OCI-LY7 (cell line): Measurements from ENCODE around the gene PIPOX. TPM values are rescaled to one million over a fixed set of nuclear protein-coding genes. Genes with fewer than 3 reads are reported as not detected.

Source experiments
- BruUV-seq: library from RNA; stranded (reverse); fragments of 400-500 nt; replicated peaks from 2 replicates; lab custom pipeline; 2021; lab: Mats Ljungman, UMichigan
- CTCF ChIA-PET: fragments of 300-600 bp; sonication (Branson Sonifier 250); formaldehyde crosslinking; loops from one replicate; lab custom pipeline; 2022; ENCODE audit warnings: antibody characterized with exemption; ENCODE audit not compliant: unreplicated experiment; lab: Charles Lee
- POLR2A ChIA-PET: fragments of 300-600 bp; sonication (Branson Sonifier 250); formaldehyde crosslinking; loops from one replicate; lab custom pipeline; 2022; ENCODE audit warnings: antibody characterized with exemption; lab: Charles Lee
- DNase-seq: peaks from one replicate; pipeline ENCODE4 v3.0.0-alpha.2; 2015; ENCODE audit warnings: low spot score
- H2AFZ ChIP-seq: fragments of 200-600 bp; sonication (generic), shearing (Covaris generic); 2 replicates; pipeline ENCODE4 v1.6.1; 2014; ENCODE audit warnings: mild to moderate bottlenecking, antibody characterized with exemption, low read length, moderate library complexity
- H3K27ac ChIP-seq: fragments of 200-600 bp; sonication (generic); 2 replicates; pipeline ENCODE4 v1.5.1; 2014; ENCODE audit warnings: mixed run types, low read depth, mild to moderate bottlenecking, moderate library complexity, low read length, inconsistent platforms; ENCODE audit not compliant: poor library complexity, severe bottlenecking
- H3K36me3 ChIP-seq: fragments of 200-600 bp; sonication (generic); 2 replicates; pipeline ENCODE4 v1.6.1; 2014; ENCODE audit warnings: mild to moderate bottlenecking, antibody characterized with exemption, low read length, moderate library complexity, mixed read lengths; ENCODE audit not compliant: insufficient read depth
- H3K4me1 ChIP-seq: fragments of 200-600 bp; sonication (generic); 2 replicates; pipeline ENCODE4 v1.5.1; 2014; ENCODE audit warnings: mild to moderate bottlenecking, low read length; ENCODE audit not compliant: insufficient read depth, poor library complexity, severe bottlenecking
- H3K4me2 ChIP-seq: fragments of 200-600 bp; sonication (generic); 2 replicates; pipeline ENCODE4 v1.6.1; 2014; ENCODE audit warnings: mild to moderate bottlenecking, low read length
- H3K4me3 ChIP-seq: fragments of 200-600 bp; sonication (generic); 2 replicates; pipeline ENCODE4 v1.5.1; 2014; ENCODE audit warnings: mild to moderate bottlenecking, low read depth, low read length; ENCODE audit not compliant: poor library complexity, severe bottlenecking
- H3K79me2 ChIP-seq: fragments of 200-600 bp; sonication (generic); 2 replicates; pipeline ENCODE4 v1.6.1; 2016; ENCODE audit warnings: low read depth, mild to moderate bottlenecking, low read length, moderate library complexity, mixed read lengths; ENCODE audit not compliant: insufficient read depth
- H3K9me2 ChIP-seq: fragments of 200-600 bp; sonication (generic); 2 replicates; pipeline ENCODE4 v1.6.1; 2016; ENCODE audit warnings: mild to moderate bottlenecking, low read length, mixed read lengths; ENCODE audit not compliant: insufficient read depth
- H3K9me3 ChIP-seq: fragments of 200-600 bp; sonication (generic); 2 replicates; pipeline ENCODE4 v1.6.1; 2014; ENCODE audit warnings: mild to moderate bottlenecking, mixed run types, low read length, mixed read lengths
- H4K20me1 ChIP-seq: fragments of 200-600 bp; sonication (generic); 2 replicates; pipeline ENCODE4 v1.6.1; 2014; ENCODE audit warnings: mild to moderate bottlenecking, antibody characterized with exemption, low read length, moderate library complexity, mixed read lengths; ENCODE audit not compliant: insufficient read depth
- CTCF ChIP-seq: fragments of 200-600 bp; sonication (generic); conservative IDR thresholded peaks from 2 replicates; pipeline ENCODE4 v1.5.1; 2014; ENCODE audit warnings: mild to moderate bottlenecking, antibody characterized with exemption, low read length, moderate library complexity, mixed read lengths
- EZH2phosphoT487 ChIP-seq: fragments of 200-600 bp; sonication (generic); IDR thresholded peaks from 2 replicates; pipeline ENCODE4 v1.6.1; 2018; ENCODE audit warnings: low read depth, borderline replicate concordance, mild to moderate bottlenecking, mixed run types, antibody characterized with exemption, low read length, moderate library complexity, mixed read lengths
- intact Hi-C: fragments of 100-400 bp; cut with micrococcal nuclease; formaldehyde crosslinking; loops from one replicate; pipeline ENCODE4 v1.10.0; 2022; ENCODE audit not compliant: unreplicated experiment
- total RNA-seq, 2 experiments: library from RNA; depleted of rRNA in 1 of 2; stranded (reverse); fragments of >200 nt in 1 of 2; shearing (Covaris generic) in 1 of 2; gene quantifications; 2 replicates each; pipeline ENCODE4 v1.2.3, GENCODE V29; 2014 to 2022

The PIPOX gene
- total RNA-seq, 2 experiments from 2014 or later, result 3.8 to 4.1 TPM

- POLR2A ChIA-PET, result no interaction called here
- H3K79me2 ChIP-seq, result no peaks in the 10 kb centered on the region
- intact Hi-C loops, result no loop called here
- TF ChIP-seq CTCF (no peak), EZH2phosphoT487 (no peak)
- no peaks in the 10 kb centered on the region for H3K4me1 ChIP-seq
- no peaks in the 10 kb centered on the region for H4K20me1 ChIP-seq
- H3K9me3 ChIP-seq, result no peaks in the 10 kb centered on the region
- CTCF ChIA-PET, result no interaction called here
- no peaks in the 10 kb centered on the region for H3K9me2 ChIP-seq
- DNase-seq, result no peak
- H2AFZ ChIP-seq, result no peak overlapping the region
- no peaks in the 10 kb centered on the region for H3K36me3 ChIP-seq
- H3K27ac ChIP-seq, result no peak overlapping the region
- no peak overlapping the region for H3K4me2 ChIP-seq
- no TSS peak for BruUV-seq
- H3K4me3 ChIP-seq, result no peak overlapping the region
Measured at GRCh38 chr17:29003289-29003688, 39.7 kb upstream of the PIPOX start.

GRCh38 chr17:29004081-29004692, 38.8 kb upstream of the PIPOX start:
- no peak for TF ChIP-seq CTCF
- no peak for TF ChIP-seq EZH2phosphoT487
- ChIA-PET CTCF (no interaction called here), POLR2A (no interaction called here)
- Histone ChIP-seq H3K9me3 (no peaks in the 10 kb centered on the region), H3K4me2 (no peak overlapping the region), H4K20me1 (no peaks in the 10 kb centered on the region), H3K4me3 (no peak overlapping the region), H2AFZ (no peak overlapping the region), H3K27ac (no peak overlapping the region), H3K9me2 (no peaks in the 10 kb centered on the region), H3K79me2 (no peaks in the 10 kb centered on the region), H3K36me3 (no peaks in the 10 kb centered on the region), H3K4me1 (no peaks in the 10 kb centered on the region)
- intact Hi-C loops, result no loop called here
- DNase-seq, result no peak
- BruUV-seq, result no TSS peak

GRCh38 chr17:29005936-29006511, 36.9 kb upstream of the PIPOX start, which contains the start of gene SEZ6:
Gene SEZ6 (minus strand): TSS chr17:29006033. CDS start chr17:29005869, 164 bp downstream.
- H3K9me2 ChIP-seq, result no peaks in the 10 kb centered on the region
- ChIA-PET CTCF (no interaction called here), POLR2A (interaction anchor here (0.6 kb wide), 1 partner anchor 826 kb away, joined by 3 read pairs; no protein-coding TSS in a partner anchor)
- DNase-seq, result peak; percentile 44
- H3K4me3 ChIP-seq, result no peak within 1 kb of the TSS
- H3K36me3 ChIP-seq, result no peaks in the 10 kb centered on the region
- no peaks in the 10 kb centered on the region for H4K20me1 ChIP-seq
- H3K27ac ChIP-seq, result no peak within 1 kb of the TSS
- TF ChIP-seq EZH2phosphoT487, result no peak
- no peak for TF ChIP-seq CTCF
- no TSS peak for BruUV-seq
- H3K79me2 ChIP-seq, result no peaks in the 10 kb centered on the region
- no peak within 1 kb of the TSS for H3K4me2 ChIP-seq
- H3K4me1 ChIP-seq, result no peaks in the 10 kb centered on the region
- H3K9me3 ChIP-seq, result no peaks in the 10 kb centered on the region
- H2AFZ ChIP-seq, result no peak within 1 kb of the TSS
- intact Hi-C loops, result no loop called here
